Mucosa of rectum (tissue), 2 donors: ENCODE results near the gene CTIF.

ENCODE experiments used
- H3K27ac ChIP-seq, 2 donors: one replicate each; pipeline ENCODE4 v1.7.0; 2013; ENCODE audit warnings: inconsistent platforms in 2 of 2, low read depth in 2 of 2, low read length in 2 of 2
- H3K27me3 ChIP-seq, 2 donors: one replicate each; pipeline ENCODE4 v1.7.0; 2013; ENCODE audit warnings: low read length in 2 of 2; ENCODE audit not compliant: control insufficient read depth in 2 of 2, insufficient read depth in 2 of 2
- H3K36me3 ChIP-seq, 2 donors: one replicate each; pipeline ENCODE4 v1.7.0; 2013; ENCODE audit warnings: low read length in 2 of 2; ENCODE audit not compliant: control insufficient read depth in 2 of 2, insufficient read depth in 2 of 2
- H3K4me1 ChIP-seq, 2 donors: one replicate each; pipeline ENCODE4 v1.7.0; 2013; ENCODE audit warnings: low read length in 2 of 2, mild to moderate bottlenecking in 1 of 2; ENCODE audit not compliant: control insufficient read depth in 2 of 2, insufficient read depth in 2 of 2
- H3K4me3 ChIP-seq, 2 donors: one replicate each; pipeline ENCODE4 v1.7.0; 2013; ENCODE audit warnings: low read length in 2 of 2
- H3K9ac ChIP-seq, 2 donors: one replicate each; pipeline ENCODE4 v1.7.0; 2013; ENCODE audit warnings: low read length in 2 of 2, low read depth in 1 of 2, mild to moderate bottlenecking in 1 of 2
- H3K9me3 ChIP-seq, 2 donors: one replicate each; pipeline ENCODE4 v1.7.0; 2013; ENCODE audit warnings: low read length in 2 of 2; ENCODE audit not compliant: control insufficient read depth in 2 of 2
- donor health status: healthy.
- donor health status: Normal muscosa, but diverticular disease.

The CTIF gene

DNA sequence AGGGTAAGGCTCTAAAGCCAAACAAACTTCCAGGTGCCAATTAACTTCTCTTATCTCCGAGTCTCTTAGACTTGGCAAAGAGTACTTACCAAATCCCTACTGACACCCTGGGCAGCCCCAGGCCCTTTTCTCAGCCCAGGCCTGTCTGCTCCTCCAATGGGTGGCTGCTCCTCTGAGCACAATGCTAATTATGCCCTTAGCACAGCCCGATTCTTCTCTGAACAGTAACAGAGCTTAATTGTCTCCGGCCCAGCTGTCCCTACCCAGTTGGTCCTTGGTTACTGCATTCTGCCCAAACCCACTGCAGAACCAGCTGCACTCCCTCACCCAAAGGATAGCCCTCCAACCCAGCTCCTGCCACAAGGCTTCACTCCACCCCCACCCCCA lies 301.7 kb downstream of the CTIF start:
- no peak overlapping the region for H3K27ac ChIP-seq

GRCh38 chr18:48841381-48842258 lies 302.8 kb downstream of the CTIF start:
- H3K27ac ChIP-seq: peak overlapping the region; percentile 38 to 63
- H3K27me3 ChIP-seq: no peaks in the 10 kb centered on the region
- H3K9me3 ChIP-seq: no peaks in the 10 kb centered on the region
- no peak overlapping the region for H3K9ac ChIP-seq
- H3K4me1 ChIP-seq: peaks cover 0 to 2% of the 10 kb centered on the region in 2 donors
- H3K4me3 ChIP-seq: no peak overlapping the region
- H3K36me3 ChIP-seq: no peaks in the 10 kb centered on the region

More for the DNA sequence above, 301.7 kb downstream of the CTIF start:
- Histone ChIP-seq H3K9ac (no peak overlapping the region), H3K4me1 (peaks cover 0 to 2% of the 10 kb centered on the region in 2 donors), H3K4me3 (no peak overlapping the region), H3K36me3 (no peaks in the 10 kb centered on the region), H3K9me3 (no peaks in the 10 kb centered on the region), H3K27me3 (no peaks in the 10 kb centered on the region)

- no peaks in the 10 kb centered on the region for H3K36me3 ChIP-seq
- no peak overlapping the region for H3K9ac ChIP-seq
- peak overlapping the region; percentile 38 to 63 for H3K27ac ChIP-seq
- H3K9me3 ChIP-seq: no peaks in the 10 kb centered on the region
- H3K4me1 ChIP-seq: peaks cover 0 to 2% of the 10 kb centered on the region in 2 donors
- no peak overlapping the region for H3K4me3 ChIP-seq
- H3K27me3 ChIP-seq: no peaks in the 10 kb centered on the region
These were observed 303.6 kb downstream of the CTIF start for GRCh38 chr18:48842259-48843061.

- Histone ChIP-seq H3K4me1 (peaks cover 0 to 2% of the 10 kb centered on the region in 2 donors), H3K36me3 (no peaks in the 10 kb centered on the region), H3K27ac (peak overlapping the region in 1 of 2 donors; percentile 63), H3K4me3 (no peak overlapping the region), H3K9ac (no peak overlapping the region), H3K27me3 (no peaks in the 10 kb centered on the region), H3K9me3 (no peaks in the 10 kb centered on the region)
These were observed 304.3 kb downstream of the CTIF start for GRCh38 chr18:48843162-48843561.

DNA sequence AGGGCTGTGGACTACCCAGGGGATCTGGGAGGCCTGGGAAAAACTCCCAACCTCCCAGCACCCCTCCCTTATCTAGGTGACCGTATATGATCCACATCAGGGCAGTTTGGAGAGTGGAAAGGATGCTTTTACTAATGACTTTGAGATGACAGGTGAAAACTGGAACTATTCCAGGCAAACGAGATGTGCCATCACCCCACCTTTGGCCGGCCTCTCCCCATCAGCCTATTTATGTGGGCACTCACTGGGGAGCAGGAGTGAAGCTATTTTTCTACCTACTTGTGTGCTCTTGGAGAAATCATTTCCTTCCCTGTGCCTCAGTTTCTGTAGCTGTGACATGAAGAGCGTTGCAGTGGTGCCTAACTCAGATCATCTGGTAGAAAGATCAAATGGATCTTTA lies 304.8 kb downstream of the CTIF start:
- Histone ChIP-seq H3K4me1 (peaks cover 0 to 2% of the 10 kb centered on the region in 2 donors), H3K36me3 (no peaks in the 10 kb centered on the region), H3K9ac (no peak overlapping the region), H3K9me3 (no peaks in the 10 kb centered on the region), H3K27me3 (no peaks in the 10 kb centered on the region), H3K27ac (no peak overlapping the region), H3K4me3 (no peak overlapping the region)

DNA sequence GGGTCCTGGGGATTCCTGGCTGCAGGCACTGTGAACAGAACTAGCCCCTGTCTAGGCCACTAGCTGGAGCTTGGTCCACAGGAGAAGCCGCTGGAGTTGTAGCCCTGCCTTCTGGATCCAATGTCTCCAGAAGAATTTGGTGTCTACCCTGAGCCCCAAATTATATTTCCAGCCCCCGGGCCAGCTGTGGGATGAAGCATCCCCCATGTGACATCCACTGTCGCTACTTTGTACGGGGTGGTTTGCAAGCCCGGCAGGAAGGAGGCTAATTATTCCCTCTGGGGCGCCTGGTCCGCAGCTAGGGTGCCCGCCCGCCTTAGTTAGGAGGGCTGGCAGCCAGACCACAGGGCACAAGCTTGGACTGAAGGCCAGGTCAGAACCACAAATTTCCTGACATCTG lies 305.4 kb downstream of the CTIF start:
- no peak overlapping the region for H3K4me3 ChIP-seq
- no peak overlapping the region for H3K9ac ChIP-seq
- no peak overlapping the region for H3K27ac ChIP-seq
- peaks cover 0 to 2% of the 10 kb centered on the region in 2 donors for H3K4me1 ChIP-seq
- H3K36me3 ChIP-seq: no peaks in the 10 kb centered on the region
- H3K27me3 ChIP-seq: no peaks in the 10 kb centered on the region
- H3K9me3 ChIP-seq: no peaks in the 10 kb centered on the region

DNA sequence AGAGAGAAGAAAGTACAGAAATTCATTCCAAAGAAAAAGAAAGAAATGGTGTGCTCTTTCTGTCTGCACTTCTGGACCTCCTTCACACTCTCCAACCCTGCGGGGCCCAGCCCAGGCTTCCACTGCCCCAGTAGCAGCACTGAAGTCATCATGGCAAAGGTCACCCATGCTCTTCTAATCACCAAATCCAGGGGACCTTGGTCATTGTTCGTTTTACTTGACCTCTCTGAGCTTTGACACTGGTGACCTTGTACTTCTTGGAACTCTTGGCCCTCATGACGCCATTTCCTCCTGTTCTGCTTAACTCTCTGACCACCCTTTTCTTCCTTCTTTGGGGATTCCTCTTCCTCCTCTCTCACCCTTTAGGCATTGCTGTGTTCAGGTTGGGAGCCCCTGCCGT lies 306.3 kb downstream of the CTIF start:
- H3K9me3 ChIP-seq: no peaks in the 10 kb centered on the region

DNA sequence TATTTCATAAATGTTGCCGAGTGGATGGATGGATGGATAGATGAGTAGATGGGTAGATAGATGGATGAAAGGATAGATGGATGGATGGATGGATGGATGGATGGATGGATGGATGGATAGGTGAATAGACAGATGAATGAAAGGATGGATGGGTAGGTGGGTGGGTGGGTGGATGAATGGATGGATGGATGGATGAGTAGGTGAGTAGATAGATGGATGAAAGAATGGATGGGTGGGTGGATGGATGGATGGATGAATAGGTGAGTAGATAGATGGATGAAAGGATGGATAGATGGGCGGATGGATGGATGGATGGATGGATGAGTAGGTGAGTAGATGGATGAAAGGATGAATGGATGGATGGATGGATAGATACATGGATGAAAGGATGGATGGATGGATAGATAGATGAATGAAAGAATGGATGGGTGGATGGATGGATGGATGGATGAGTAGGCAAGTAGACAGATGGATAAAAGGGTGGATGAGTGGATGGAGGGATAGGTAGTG lies 307.6 kb downstream of the CTIF start:
- Histone ChIP-seq H3K9ac (no peak overlapping the region), H3K27ac (no peak overlapping the region), H3K4me1 (peaks cover 2 to 4% of the 10 kb centered on the region in 2 donors)

More for the DNA sequence above, 306.3 kb downstream of the CTIF start:
- H3K27me3 ChIP-seq: no peaks in the 10 kb centered on the region
- H3K4me1 ChIP-seq: peaks cover 0 to 2% of the 10 kb centered on the region in 2 donors
- no peak overlapping the region for H3K27ac ChIP-seq
- no peak overlapping the region for H3K4me3 ChIP-seq
- no peaks in the 10 kb centered on the region for H3K36me3 ChIP-seq
- no peak overlapping the region for H3K9ac ChIP-seq

DNA sequence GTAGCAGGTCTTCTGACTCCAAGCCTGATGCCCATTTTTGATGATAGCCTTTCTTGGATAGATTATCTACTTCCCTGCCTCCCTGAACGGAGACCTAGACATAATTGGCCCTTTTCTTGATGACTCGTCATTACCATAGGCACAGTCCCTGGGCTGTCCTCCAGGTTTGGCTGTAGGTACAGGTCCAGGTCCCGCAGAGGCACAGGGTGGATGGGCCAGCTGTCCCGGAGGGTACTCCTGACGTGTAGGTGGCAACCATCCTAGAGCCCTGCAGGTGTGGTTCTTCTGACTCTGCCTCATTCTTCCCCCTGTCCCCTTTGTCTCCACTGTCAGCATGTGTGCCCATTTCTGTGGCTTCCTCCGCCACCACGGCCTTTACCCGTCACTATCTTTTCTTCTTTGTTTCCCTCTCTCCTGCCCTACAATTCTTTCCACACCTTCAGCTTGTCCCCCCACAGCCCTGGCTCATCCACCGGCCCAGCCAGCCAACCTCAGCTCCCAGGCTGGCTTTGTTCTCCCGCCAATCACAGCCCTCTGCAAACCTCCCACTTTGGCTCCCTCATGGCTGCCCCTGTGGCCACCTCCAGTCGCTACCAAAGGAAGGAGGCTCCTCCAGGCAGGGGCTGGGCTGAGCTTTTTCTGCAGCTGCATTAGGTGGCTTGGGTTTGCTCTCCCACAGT lies 309.1 kb downstream of the CTIF start:
- Histone ChIP-seq H3K27me3 (no peaks in the 10 kb centered on the region), H3K9ac (no peak overlapping the region), H3K4me3 (no peak overlapping the region), H3K9me3 (no peaks in the 10 kb centered on the region), H3K4me1 (peaks cover 2 to 6% of the 10 kb centered on the region in 2 donors), H3K36me3 (no peaks in the 10 kb centered on the region), H3K27ac (no peak overlapping the region)

More for the DNA sequence above, 307.6 kb downstream of the CTIF start:
- Histone ChIP-seq H3K27me3 (no peaks in the 10 kb centered on the region), H3K36me3 (no peaks in the 10 kb centered on the region), H3K4me3 (no peak overlapping the region), H3K9me3 (no peaks in the 10 kb centered on the region)
